Spleen (tissue), 7 donors: ENCODE measurements around the gene TMEM61.

Source experiments
- POLR2A ChIP-seq, 3 donors: fragments of 450-650 bp; IDR thresholded peaks; one replicate each; pipeline ENCODE4 v1.5.1; 2017; ENCODE audit warnings: antibody characterized with exemption in 3 of 3, mild to moderate bottlenecking in 1 of 3
- POLR2AphosphoS5 ChIP-seq, 3 donors: sonication (generic); formaldehyde crosslinking; IDR thresholded peaks; one replicate each; pipeline ENCODE4 v1.5.1; 2017; ENCODE audit warnings: antibody characterized with exemption in 3 of 3
- TF ChIP-seq, protein P1 (sequence below), 11 experiments: fragments of 200-600 bp in 7 of 11; fragments of 450-650 bp in 4 of 11; sonication (generic) in 4 of 11; IDR thresholded peaks in 8 of 11; conservative IDR thresholded peaks in 3 of 11; 1 replicate in 7 of 11; 2 replicates in 4 of 11; pipeline versions ENCODE4 v1.4.0 to v1.8.0; 2016 to 2021; ENCODE audit warnings: antibody characterized with exemption in 11 of 11, inconsistent platforms in 4 of 11, mild to moderate bottlenecking in 1 of 11
- donor health status: DM: no; HTN: no; CAD: no; lungs with moderate emphysema.
- donor health status: DM: no; HTN: no; CAD: no.
- donor health status: DM: no; HTN: no; CAD: no.

DNA sequence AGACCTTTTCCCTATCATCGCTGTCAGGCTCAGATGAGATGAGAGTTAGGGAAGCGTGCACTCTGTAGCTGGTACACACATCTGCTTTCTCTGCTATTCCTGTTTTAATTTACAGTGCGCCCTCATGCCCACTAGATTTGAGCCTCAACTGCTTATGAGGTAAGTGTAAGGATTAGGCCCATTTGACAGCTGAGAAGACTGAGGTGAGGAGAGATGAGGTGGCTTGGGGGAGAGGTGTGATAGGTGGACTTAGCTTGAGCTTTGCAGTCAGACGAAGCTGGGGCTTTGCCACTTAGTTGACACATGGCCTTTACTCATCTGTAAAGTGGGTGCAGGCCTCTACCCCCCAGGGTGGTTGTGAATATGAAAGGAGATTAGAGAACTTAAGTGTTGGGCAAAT lies 8.5 kb downstream of the TMEM61 start:
- TF ChIP-seq POLR2AphosphoS5 (IDR thresholded peaks at IDR 0.05) = no peak
- TF ChIP-seq, protein P1, sequence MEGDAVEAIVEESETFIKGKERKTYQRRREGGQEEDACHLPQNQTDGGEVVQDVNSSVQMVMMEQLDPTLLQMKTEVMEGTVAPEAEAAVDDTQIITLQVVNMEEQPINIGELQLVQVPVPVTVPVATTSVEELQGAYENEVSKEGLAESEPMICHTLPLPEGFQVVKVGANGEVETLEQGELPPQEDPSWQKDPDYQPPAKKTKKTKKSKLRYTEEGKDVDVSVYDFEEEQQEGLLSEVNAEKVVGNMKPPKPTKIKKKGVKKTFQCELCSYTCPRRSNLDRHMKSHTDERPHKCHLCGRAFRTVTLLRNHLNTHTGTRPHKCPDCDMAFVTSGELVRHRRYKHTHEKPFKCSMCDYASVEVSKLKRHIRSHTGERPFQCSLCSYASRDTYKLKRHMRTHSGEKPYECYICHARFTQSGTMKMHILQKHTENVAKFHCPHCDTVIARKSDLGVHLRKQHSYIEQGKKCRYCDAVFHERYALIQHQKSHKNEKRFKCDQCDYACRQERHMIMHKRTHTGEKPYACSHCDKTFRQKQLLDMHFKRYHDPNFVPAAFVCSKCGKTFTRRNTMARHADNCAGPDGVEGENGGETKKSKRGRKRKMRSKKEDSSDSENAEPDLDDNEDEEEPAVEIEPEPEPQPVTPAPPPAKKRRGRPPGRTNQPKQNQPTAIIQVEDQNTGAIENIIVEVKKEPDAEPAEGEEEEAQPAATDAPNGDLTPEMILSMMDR (IDR thresholded peaks at IDR 0.05 in 8 of 11, conservative IDR thresholded peaks at IDR 0.05 in 3 of 11) = no peak
- no peak for TF ChIP-seq POLR2A (IDR thresholded peaks at IDR 0.05)
